NCI-H2227 (cell line): ENCODE data around the gene CCDC184.

ENCODE experiments used
- DNase-seq: peaks from one replicate; lab custom pipeline; 2025; ENCODE audit not compliant: unreplicated experiment; lab: John Stamatoyannopoulos, UW

Gene CCDC184

GRCh38 chr12:48177982-48178381, 5.5 kb upstream of the CCDC184 start:
- no peak for DNase-seq

- no peak for DNase-seq
These were observed 4.0 kb upstream of the CCDC184 start for GRCh38 chr12:48179466-48179865.

- DNase-seq = no peak
These were observed 3.0 kb upstream of the CCDC184 start for GRCh38 chr12:48180424-48180823.

GRCh38 chr12:48180857-48181495, 2.5 kb upstream of the CCDC184 start:
- no peak for DNase-seq

- DNase-seq = no peak
These were observed 813 bp upstream of the CCDC184 start for GRCh38 chr12:48182631-48183030.

- peak; percentile 39 for DNase-seq
These were observed 568 bp downstream of the CCDC184 start for GRCh38 chr12:48183876-48184548.

- DNase-seq = no peak
These were observed 1.1 kb downstream of the CCDC184 start for GRCh38 chr12:48184549-48184922.

- peak; percentile 45 for DNase-seq
These were observed 1.9 kb downstream of the CCDC184 start for GRCh38 chr12:48185181-48185919.

GRCh38 chr12:48187916-48188695, 4.7 kb downstream of the CCDC184 start:
- no peak for DNase-seq

- peak; percentile 70 for DNase-seq
These were observed 6.1 kb downstream of the CCDC184 start for GRCh38 chr12:48189331-48190125.

GRCh38 chr12:48191096-48191495, 7.7 kb downstream of the CCDC184 start:
- DNase-seq = no peak

- no peak for DNase-seq
These were observed 9.4 kb downstream of the CCDC184 start for GRCh38 chr12:48192861-48193260.

GRCh38 chr12:48193623-48194022, 10.2 kb downstream of the CCDC184 start:
- no peak for DNase-seq

GRCh38 chr12:48194799-48195201, 11.4 kb downstream of the CCDC184 start:
- no peak for DNase-seq

GRCh38 chr12:48197549-48197970, 14.1 kb downstream of the CCDC184 start:
- peak; percentile 40 for DNase-seq

GRCh38 chr12:48197971-48198671, 14.7 kb downstream of the CCDC184 start:
- DNase-seq = peak; percentile 95

GRCh38 chr12:48198672-48198971, 15.2 kb downstream of the CCDC184 start:
- DNase-seq = peak; percentile 24

GRCh38 chr12:48198985-48199384, 15.5 kb downstream of the CCDC184 start:
- DNase-seq = no peak

- DNase-seq = no peak
These were observed 16.4 kb downstream of the CCDC184 start for GRCh38 chr12:48199774-48200221.

GRCh38 chr12:48201091-48201490, 17.6 kb downstream of the CCDC184 start:
- DNase-seq = no peak
